ENCODE measurements around the gene PBX2. TPM values are rescaled to one million over a fixed set of nuclear protein-coding genes. Genes with fewer than 3 reads are reported as not detected.
A peak's percentile ranks its signal among the peaks of the same experiment; 100 is the strongest.

The PBX2 gene
- total RNA-seq, 1 donor from 2014 or later: 36.5 TPM

- H3K27ac ChIP-seq (replicated peaks): peak overlapping the region; percentile 98
- no peaks in the 10 kb centered on the region for H3K27me3 ChIP-seq (ENCODE audit: low read depth)
- no peak for TF ChIP-seq CTCF (IDR thresholded peaks at IDR 0.05; ENCODE audit: borderline replicate concordance)
- no peak for DNase-seq
- intact Hi-C loops (cut with micrococcal nuclease): no loop called here
- no peaks in the 10 kb centered on the region for H3K9me3 ChIP-seq (replicated peaks)
- peaks cover 88% of the 10 kb centered on the region for H3K4me1 ChIP-seq
- H3K4me3 ChIP-seq: no peak overlapping the region
- H3K36me3 ChIP-seq: peaks cover 45% of the 10 kb centered on the region
Observed at GRCh38 chr6:32183030-32183429, 7.0 kb downstream of the PBX2 start.

GRCh38 chr6:32182555-32182981, 7.4 kb downstream of the PBX2 start:
- H3K9me3 ChIP-seq (replicated peaks): no peaks in the 10 kb centered on the region
- peaks cover 84% of the 10 kb centered on the region for H3K4me1 ChIP-seq
- peak overlapping the region; percentile 98 for H3K27ac ChIP-seq (replicated peaks)
- no peaks in the 10 kb centered on the region for H3K27me3 ChIP-seq (ENCODE audit: low read depth)
- peaks cover 40% of the 10 kb centered on the region for H3K36me3 ChIP-seq
- no peak overlapping the region for H3K4me3 ChIP-seq
- no peak for DNase-seq
- TF ChIP-seq CTCF (IDR thresholded peaks at IDR 0.05; ENCODE audit: borderline replicate concordance): no peak
- intact Hi-C loops (cut with micrococcal nuclease): no loop called here

GRCh38 chr6:32181915-32182529, 8.0 kb downstream of the PBX2 start:
- TF ChIP-seq CTCF (IDR thresholded peaks at IDR 0.05; ENCODE audit: borderline replicate concordance): no peak
- Histone ChIP-seq H3K4me3 (no peak overlapping the region), H3K9me3 (replicated peaks) (no peaks in the 10 kb centered on the region), H3K27me3 (ENCODE audit: low read depth) (no peaks in the 10 kb centered on the region), H3K27ac (replicated peaks) (peak overlapping the region; percentile 98), H3K36me3 (peaks cover 36% of the 10 kb centered on the region), H3K4me1 (peaks cover 82% of the 10 kb centered on the region)
- intact Hi-C loops (cut with micrococcal nuclease): no loop called here
- no peak for DNase-seq

- Histone ChIP-seq H3K4me1 (peaks cover 82% of the 10 kb centered on the region), H3K27me3 (ENCODE audit: low read depth) (no peaks in the 10 kb centered on the region), H3K9me3 (replicated peaks) (no peaks in the 10 kb centered on the region), H3K4me3 (no peak overlapping the region), H3K36me3 (peaks cover 30% of the 10 kb centered on the region), H3K27ac (replicated peaks) (peak overlapping the region; percentile 98)
- no peak for DNase-seq
- intact Hi-C loops (cut with micrococcal nuclease): no loop called here
- TF ChIP-seq CTCF (IDR thresholded peaks at IDR 0.05; ENCODE audit: borderline replicate concordance): no peak
Observed at GRCh38 chr6:32181148-32181702, 8.8 kb downstream of the PBX2 start.

GRCh38 chr6:32179766-32180405, 10.1 kb downstream of the PBX2 start:
- Histone ChIP-seq H3K27me3 (ENCODE audit: low read depth) (no peaks in the 10 kb centered on the region), H3K36me3 (peaks cover 30% of the 10 kb centered on the region), H3K4me3 (peak overlapping the region; percentile 93), H3K27ac (replicated peaks) (peak overlapping the region; percentile 97), H3K4me1 (peaks cover 85% of the 10 kb centered on the region), H3K9me3 (replicated peaks) (no peaks in the 10 kb centered on the region)
- intact Hi-C loops (cut with micrococcal nuclease): no loop called here
- no peak for DNase-seq
- no peak for TF ChIP-seq CTCF (IDR thresholded peaks at IDR 0.05; ENCODE audit: borderline replicate concordance)
